ENCODE data around the gene ABTB2. TPM values are rescaled to one million over a fixed set of nuclear protein-coding genes. Genes with fewer than 3 reads are reported as not detected.

The ABTB2 gene
- total and polyA plus RNA-seq, 2 experiments from 2014 or later: 12.4 to 14.3 TPM

DNA sequence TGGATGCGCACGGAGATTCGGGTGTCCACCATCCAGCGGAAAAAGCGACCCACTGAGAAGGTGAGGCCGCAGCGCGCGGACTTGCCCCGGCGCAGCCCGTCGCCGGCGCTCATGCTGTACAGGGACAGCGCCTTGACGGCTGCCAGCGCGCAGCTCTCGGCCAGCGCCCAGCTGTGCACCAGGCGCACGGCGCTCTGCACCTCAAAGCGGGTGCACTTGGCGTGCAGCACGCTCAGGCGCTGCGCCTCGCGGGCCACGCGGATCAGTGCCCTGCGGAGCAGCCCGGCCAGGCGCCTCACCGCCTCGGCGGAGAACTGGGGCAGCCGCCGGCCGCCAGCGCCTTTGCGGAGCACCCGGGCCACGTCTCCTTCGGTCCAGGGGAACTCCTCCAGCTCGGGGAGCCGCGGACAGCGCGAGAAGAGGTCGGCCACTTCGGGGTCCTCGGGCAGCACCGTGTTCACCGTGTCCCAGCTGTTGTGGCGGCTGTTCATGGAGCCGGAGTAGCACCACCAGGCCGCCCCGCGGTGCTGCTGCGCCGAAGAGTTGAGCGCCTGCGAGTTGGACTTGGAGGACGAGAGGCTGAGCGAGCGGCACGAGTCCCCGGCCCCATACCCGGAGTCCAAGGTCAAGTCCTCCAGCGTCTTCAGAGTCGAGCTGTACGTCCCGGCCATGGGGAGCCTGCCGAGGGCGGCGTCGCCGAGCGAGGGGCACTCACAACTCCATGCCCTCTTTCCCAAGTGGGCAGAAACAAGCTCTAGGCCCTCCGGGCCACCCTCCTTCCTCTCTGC is 703 bp downstream of the ABTB2 start:
- Histone ChIP-seq H3K9me2 (replicated peaks; ENCODE audit: insufficient read depth) (no peaks in the 10 kb centered on the region), H3K4me3 (peak overlapping the region; percentile 40), H2AFZ (peak overlapping the region; percentile 7), H3K4me2 (peak overlapping the region; percentile 81), H4K20me1 (ENCODE audit: insufficient read depth, poor library complexity, severe bottlenecking) (peaks cover 46% of the 10 kb centered on the region), H3K4me1 (ENCODE audit: insufficient read depth) (peaks cover 18% of the 10 kb centered on the region), H3K36me3 (replicated peaks; ENCODE audit: insufficient read depth, low read depth) (no peaks in the 10 kb centered on the region), H3K27me3 (peaks cover 3% of the 10 kb centered on the region), H3K27ac (peak overlapping the region; percentile 58), H3K79me2 (peaks cover 52% of the 10 kb centered on the region), H3K9me3 (ENCODE audit: low read depth) (no peaks in the 10 kb centered on the region)
- TF ChIP-seq, protein P1, sequence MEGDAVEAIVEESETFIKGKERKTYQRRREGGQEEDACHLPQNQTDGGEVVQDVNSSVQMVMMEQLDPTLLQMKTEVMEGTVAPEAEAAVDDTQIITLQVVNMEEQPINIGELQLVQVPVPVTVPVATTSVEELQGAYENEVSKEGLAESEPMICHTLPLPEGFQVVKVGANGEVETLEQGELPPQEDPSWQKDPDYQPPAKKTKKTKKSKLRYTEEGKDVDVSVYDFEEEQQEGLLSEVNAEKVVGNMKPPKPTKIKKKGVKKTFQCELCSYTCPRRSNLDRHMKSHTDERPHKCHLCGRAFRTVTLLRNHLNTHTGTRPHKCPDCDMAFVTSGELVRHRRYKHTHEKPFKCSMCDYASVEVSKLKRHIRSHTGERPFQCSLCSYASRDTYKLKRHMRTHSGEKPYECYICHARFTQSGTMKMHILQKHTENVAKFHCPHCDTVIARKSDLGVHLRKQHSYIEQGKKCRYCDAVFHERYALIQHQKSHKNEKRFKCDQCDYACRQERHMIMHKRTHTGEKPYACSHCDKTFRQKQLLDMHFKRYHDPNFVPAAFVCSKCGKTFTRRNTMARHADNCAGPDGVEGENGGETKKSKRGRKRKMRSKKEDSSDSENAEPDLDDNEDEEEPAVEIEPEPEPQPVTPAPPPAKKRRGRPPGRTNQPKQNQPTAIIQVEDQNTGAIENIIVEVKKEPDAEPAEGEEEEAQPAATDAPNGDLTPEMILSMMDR (IDR thresholded peaks at IDR 0.05; ENCODE audit: poor library complexity): peak; percentile 25
- TF ChIP-seq EZH2 (IDR thresholded peaks at IDR 0.05; ENCODE audit: borderline replicate concordance): no peak
- TF ChIP-seq EZH2phosphoT487 (IDR thresholded peaks at IDR 0.05; ENCODE audit: low read depth, severe bottlenecking, unreplicated experiment): no peak
- peak; percentile 76 for DNase-seq (ENCODE audit: low spot score)
- WGBS (ENCODE audit: low lambda C conversion rate, missing lambda C conversion rate): 2% methylated on average over 78 of the region's 83 CpGs

DNA sequence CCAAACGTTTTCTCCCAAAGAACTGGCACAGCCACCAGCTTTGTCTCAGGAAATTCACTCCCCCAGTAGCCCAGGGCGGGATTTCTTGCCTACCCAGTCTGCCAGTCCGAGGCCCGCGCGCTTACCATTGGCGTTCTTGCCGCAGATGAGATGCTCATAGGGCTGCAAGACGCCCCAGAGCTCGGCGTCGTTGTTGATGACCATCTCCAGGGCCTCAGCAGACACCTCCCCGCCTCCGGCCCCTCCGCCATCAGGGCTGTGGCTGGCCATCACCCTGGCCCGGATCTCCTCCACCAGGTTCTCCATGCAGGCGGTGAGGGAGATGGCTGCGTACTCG is 1.3 kb downstream of the ABTB2 start:
- DNase-seq (ENCODE audit: low spot score): peak; percentile 38
- Histone ChIP-seq H3K27ac (no peak overlapping the region), H3K4me2 (peak overlapping the region; percentile 81), H2AFZ (no peak overlapping the region), H3K27me3 (peaks cover 3% of the 10 kb centered on the region), H3K4me1 (ENCODE audit: insufficient read depth) (peaks cover 18% of the 10 kb centered on the region), H3K9me3 (ENCODE audit: low read depth) (no peaks in the 10 kb centered on the region), H3K9me2 (replicated peaks; ENCODE audit: insufficient read depth) (no peaks in the 10 kb centered on the region), H4K20me1 (ENCODE audit: insufficient read depth, poor library complexity, severe bottlenecking) (peaks cover 46% of the 10 kb centered on the region), H3K36me3 (replicated peaks; ENCODE audit: insufficient read depth, low read depth) (no peaks in the 10 kb centered on the region), H3K4me3 (peak overlapping the region; percentile 40), H3K79me2 (peaks cover 58% of the 10 kb centered on the region)
- TF ChIP-seq, protein P1 (IDR thresholded peaks at IDR 0.05; ENCODE audit: poor library complexity): no peak
- TF ChIP-seq EZH2phosphoT487 (IDR thresholded peaks at IDR 0.05; ENCODE audit: low read depth, severe bottlenecking, unreplicated experiment) (no peak), EZH2 (IDR thresholded peaks at IDR 0.05; ENCODE audit: borderline replicate concordance) (no peak)
- WGBS (ENCODE audit: low lambda C conversion rate, missing lambda C conversion rate): 3% methylated on average over 19 of the region's 19 CpGs

DNA sequence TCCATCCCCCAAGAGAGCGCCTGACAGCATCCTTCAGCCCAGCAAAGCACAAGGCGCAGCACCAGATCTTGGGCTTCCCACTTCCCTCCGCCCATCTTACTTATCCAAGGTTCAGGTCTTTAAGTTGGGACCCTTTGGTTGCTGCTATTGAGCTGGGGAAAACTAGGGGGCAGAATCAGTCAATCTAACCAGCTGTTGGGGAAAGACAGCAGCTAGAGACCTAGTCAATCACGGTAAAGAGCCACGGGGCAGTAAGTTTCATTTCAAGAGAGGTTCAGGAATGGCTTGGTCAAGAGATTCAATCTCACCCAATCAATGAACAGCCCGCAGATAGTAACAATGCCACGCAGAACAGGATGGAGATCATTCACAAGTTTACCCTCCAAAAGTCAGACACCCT is 1.7 kb downstream of the ABTB2 start:
- no peaks in the 10 kb centered on the region for H3K9me3 ChIP-seq (ENCODE audit: low read depth)
- peak overlapping the region; percentile 40 for H3K4me3 ChIP-seq
- no peak overlapping the region for H3K27ac ChIP-seq
- no peaks in the 10 kb centered on the region for H3K36me3 ChIP-seq (replicated peaks; ENCODE audit: insufficient read depth, low read depth)
- no peak for DNase-seq (ENCODE audit: low spot score)
- peaks cover 18% of the 10 kb centered on the region for H3K4me1 ChIP-seq (ENCODE audit: insufficient read depth)
- peaks cover 62% of the 10 kb centered on the region for H3K79me2 ChIP-seq
- no peak for TF ChIP-seq EZH2phosphoT487 (IDR thresholded peaks at IDR 0.05; ENCODE audit: low read depth, severe bottlenecking, unreplicated experiment)
- TF ChIP-seq, protein P1 (IDR thresholded peaks at IDR 0.05; ENCODE audit: poor library complexity): peak; percentile 10
- H3K27me3 ChIP-seq: peaks cover 3% of the 10 kb centered on the region
- no peak overlapping the region for H2AFZ ChIP-seq
- WGBS (ENCODE audit: low lambda C conversion rate, missing lambda C conversion rate): 31% methylated on average over 7 of the region's 7 CpGs
- H3K4me2 ChIP-seq: peak overlapping the region; percentile 81
- peaks cover 50% of the 10 kb centered on the region for H4K20me1 ChIP-seq (ENCODE audit: insufficient read depth, poor library complexity, severe bottlenecking)
- no peaks in the 10 kb centered on the region for H3K9me2 ChIP-seq (replicated peaks; ENCODE audit: insufficient read depth)
